GM19455 (cell line): Measurements from ENCODE around the gene FBN3.

Experiments
- ATAC-seq: cut with Tn5 transposase; IDR thresholded peaks from one replicate; pipeline ENCODE4 v1.9.1; 2021; ENCODE audit not compliant: unreplicated experiment

FBN3 gene

DNA sequence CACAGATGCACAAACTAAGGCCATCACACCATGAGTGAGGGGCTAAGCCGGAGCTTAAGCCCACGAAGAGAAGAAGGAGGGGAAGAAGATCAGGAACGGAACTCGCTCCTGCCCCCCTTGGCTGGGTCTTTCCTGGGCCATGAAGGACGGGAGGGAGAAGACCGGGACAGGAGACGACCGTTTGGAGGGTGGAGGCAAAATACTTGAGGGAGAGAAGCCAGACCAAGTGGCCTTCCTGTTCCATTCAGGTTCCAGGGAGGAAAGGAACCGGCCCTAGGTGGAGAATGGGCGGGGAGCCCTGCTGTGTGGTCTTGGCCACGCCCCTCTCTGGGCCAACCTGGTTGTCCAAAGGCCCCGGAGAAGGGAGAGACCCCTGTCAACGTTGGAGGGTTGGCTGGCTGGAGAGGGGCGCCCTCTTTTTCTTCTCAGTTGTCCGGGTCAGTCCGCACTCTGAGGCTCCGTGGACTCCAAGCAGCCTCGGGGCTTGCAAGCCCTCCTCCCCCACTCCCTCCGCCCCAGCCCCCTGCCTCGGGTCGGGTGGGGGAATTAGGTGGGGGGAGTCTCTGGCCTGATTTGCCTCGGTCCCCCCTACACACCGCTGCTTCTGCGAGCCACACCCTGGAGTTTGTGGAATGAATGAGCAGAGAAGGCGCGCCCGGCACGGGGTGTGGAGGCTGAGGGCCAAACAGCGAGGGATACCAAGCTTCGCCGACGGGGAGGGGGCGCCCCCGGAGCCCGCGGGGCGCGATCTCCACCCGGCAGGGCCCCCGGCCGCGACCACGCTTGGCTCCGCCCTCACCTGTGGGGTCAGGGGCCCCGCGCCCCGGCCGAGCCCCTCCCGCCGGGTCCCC lies 757 bp downstream of the FBN3 start:
- ATAC-seq: no peak

DNA sequence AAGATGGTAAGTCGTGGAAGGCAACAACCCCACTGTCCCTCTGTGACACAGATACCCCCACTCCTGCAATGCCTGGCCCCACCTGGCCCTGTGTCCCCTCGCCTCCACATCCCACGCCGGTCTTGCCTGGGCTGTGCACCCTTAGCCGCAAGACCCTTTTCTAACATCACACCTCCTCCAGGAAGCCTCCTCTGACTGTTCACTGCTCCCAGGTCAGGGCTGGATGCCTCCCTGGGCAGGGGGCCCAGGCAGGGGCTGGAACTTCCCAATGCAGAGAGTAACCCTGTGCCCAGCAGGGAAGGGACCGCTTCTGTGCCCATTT lies 1.3 kb downstream of the FBN3 start:
- no peak for ATAC-seq

DNA sequence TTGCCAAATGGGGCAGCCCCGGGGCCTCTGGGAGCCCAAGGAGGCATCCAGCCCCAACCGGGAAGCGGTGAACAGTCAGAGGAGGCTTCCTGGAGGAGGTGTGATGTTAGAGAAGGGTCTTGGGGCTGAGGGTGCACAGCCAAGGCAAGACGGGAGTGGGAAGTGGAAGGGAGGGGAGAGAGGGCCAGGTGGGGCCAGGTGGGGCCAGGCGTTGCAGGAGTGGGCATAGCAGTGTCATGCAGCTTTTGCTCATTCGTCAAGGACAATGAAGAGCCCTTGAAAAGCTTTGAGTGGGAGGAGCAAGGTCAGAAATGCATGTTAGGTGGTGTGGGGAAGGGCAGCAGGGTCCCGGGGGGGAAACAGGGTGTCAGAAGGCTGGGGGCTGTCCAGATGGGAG lies 1.8 kb downstream of the FBN3 start:
- no peak for ATAC-seq

DNA sequence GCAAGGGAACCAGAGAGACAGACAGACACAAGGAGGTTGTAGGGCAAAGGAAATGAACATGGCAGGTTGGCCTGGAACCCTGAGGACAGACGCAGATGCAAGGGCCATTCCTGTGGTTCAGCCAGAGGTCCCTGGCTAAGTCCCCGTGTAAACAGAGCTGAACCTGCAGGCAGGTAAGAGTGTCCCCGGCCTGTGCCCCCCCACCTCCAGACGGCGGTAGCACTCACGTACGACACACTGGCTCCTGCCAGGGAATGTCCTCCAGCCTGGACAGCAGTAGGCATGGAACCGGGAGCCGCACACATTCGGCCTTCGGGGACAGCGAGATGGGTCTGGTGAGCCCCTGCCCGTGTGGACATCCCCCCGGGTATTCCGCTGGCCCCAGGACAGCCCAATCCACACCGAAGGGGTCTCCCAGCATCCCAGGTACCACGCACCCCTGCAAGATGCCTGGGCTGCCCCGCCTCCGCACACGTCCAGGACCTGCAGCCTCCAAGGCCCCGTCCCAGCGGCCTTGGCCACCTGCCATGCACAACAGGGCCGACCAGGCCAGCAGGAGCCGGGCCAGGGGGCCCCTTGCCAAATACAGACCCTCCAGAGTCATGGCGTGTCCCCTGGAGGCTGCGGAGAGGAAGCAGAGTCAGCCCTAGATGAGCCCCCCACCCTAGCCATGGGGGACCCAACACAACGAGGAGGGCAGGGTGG lies 2.4 kb downstream of the FBN3 start:
- no peak for ATAC-seq

DNA sequence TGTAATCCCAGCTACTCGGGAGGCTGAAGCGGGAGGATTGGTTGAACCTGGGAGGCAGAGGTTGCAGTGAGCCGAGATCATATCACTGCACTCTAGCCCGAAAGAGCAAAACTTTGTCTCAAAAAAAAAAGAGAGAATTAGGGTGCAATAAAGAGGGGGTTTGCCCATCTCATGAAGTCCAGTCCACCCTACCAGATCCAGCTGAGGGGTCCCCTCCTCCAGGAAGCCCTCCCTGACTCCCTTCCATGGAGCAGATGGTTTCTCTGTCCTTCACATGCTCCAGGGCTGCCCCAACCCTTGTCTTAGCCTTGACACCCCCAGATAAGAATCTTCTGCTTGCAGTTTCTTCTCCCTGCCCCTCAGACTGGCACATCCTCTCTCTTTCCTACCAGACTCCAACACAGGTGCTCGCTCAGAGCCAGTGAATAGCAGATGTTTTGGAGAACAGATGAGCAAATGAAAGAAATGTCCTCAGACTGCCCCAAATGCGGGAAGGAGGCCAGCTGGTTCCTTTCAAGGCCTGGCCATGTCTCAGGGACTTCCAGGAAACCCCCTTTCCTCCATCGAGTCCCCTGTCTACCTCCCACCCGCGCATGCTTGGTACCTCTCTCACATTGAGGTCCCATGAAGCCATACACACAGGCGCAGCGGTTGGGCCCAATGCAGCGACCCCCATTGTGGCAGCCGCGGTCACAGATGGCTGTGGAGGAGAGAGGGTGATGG lies 5.0 kb downstream of the FBN3 start:
- no peak for ATAC-seq

DNA sequence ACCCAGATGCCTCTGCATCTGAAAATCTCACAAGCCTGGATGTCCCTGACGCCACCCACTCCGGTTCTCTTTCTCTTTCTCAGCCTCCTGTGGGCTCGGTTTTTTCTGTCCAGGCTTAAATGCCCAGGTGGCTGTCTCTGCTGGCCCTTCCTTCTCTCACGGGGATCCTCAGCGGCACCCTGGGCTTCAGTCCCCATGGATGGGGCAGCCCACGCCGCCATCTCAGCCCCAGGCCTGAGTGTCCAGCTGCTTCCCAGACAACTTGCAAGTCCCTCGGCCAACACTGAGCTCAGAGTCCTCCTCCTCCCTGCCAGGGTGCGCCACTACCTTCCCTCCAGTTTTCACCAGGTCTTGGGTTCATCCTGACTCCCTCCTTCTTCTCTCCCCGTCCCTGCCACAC lies 6.4 kb downstream of the FBN3 start:
- no peak for ATAC-seq

DNA sequence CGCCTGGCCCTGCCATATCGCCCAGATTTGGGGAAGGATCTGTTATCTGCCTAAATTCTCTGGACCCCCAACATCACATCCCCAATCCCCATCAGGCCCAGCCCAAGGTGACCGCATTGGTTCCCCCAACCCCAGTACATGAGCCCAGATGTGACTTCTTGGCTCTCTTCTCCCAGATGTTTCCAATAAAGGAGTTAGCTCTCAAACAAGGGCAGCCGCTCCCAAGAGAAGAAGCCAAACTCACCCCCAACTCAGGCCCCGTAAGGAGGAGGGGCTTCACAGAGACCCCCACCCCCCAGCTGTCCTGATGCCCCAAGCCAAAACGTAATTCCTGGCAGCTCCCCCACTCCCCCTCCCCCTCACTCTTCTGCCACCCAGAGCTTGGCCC lies 6.9 kb downstream of the FBN3 start:
- no peak for ATAC-seq

DNA sequence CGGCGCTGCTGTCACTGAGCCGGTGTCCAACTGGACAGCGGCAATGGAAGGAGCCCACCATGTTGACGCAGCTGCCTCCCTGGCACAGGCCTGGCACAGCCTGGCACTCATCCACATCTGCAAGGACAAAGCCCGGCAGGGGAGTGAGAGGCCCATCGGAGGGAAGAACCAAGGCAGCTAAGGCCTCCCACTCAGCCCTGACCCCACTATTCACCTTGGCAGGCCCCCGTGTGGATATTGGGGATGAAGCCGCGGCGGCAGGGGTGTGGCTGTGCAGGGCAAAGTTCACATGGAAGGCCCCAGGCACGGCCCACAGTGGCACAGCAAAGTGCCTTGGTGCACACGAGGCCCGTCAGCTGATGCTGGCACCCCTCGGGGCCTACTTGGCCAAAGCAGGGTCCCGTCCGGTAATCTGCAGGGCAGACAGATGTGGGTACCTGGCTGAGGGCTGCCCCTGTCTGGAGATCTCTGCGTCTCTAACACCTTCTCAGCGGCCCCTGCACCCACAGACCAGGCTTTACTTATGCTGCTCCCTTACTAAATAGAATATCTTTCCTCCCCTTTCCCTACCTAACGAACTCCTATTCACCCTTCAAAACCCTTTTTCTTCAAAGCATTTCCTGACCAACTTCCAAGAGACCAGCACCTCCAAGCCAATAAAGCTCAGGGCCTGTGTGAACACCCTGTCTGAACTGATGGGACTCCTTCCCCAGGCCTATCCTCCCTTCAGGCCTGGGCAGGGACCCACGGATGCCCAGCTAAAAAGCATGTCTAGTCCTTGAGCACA lies 7.5 kb downstream of the FBN3 start:
- no peak for ATAC-seq

DNA sequence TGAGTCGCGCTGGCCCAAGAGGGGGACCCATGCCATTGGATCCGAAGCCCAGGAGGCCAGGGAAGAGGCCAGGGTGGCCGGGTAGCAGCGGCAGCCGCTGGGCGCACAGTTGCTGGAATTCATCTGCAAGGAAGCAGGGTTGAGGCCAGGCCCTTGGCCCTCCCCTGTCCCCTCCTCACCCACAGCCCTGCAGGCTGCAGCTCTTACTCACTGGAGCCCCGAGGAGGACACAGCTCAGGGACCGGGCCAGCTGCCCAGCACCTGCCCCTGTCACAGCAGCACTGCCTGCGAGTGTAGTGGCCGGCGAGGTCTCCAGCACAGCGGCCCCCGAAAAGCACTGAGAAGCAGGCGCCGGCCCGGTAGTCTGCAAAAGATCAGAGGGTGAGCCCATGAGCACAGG lies 11.2 kb downstream of the FBN3 start:
- no peak for ATAC-seq

DNA sequence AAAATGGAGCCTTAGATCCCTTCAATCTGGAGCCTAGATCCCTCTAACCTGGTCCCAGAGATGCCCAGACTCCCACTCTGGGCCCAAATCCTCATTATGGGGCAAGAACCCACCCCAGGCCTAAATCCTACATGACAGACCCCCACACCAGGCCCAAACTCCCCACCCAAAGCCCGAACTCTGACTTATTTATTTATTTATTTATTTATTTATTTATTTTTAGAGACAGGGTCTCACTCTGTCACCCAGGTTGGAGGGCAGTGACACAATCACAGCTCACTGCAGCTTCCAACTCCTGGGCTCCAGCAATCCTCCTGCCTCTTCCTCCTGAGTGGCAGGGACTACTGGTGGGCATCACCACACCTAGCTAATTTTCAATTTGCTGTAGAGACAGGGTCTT lies 12.0 kb downstream of the FBN3 start:
- no peak for ATAC-seq

DNA sequence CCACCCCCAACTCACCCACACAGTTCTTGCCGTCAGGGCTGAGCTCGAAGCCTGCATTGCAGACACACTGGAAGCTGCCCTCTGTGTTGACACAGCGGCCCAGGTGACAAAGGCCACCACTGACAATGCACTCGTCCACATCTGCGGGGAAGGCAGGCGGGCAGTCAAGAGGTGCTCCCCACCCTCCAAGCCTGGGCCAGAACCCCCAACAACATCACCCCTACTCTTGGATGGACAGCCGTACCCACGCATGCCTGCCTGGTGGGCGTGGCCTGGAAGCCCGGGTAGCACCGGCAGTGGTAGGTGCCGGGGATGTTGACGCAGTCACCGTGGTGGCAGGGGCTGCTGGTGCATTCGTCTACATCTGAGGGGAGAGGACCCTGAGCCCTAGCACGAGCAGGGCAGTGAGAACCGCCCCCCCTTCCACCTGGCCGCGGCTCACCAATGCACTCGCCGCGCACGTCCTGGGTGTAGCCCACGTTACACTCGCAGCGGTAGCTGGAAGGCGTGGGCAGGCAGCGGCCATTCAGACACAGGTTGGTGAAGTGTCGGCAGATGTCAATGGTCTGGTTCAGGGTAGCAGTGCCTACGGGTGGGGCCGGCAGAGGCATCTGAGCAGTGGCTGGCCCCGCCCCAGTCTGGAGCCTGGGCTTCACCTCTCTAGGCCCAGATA lies 13.3 kb downstream of the FBN3 start:
- no peak for ATAC-seq

DNA sequence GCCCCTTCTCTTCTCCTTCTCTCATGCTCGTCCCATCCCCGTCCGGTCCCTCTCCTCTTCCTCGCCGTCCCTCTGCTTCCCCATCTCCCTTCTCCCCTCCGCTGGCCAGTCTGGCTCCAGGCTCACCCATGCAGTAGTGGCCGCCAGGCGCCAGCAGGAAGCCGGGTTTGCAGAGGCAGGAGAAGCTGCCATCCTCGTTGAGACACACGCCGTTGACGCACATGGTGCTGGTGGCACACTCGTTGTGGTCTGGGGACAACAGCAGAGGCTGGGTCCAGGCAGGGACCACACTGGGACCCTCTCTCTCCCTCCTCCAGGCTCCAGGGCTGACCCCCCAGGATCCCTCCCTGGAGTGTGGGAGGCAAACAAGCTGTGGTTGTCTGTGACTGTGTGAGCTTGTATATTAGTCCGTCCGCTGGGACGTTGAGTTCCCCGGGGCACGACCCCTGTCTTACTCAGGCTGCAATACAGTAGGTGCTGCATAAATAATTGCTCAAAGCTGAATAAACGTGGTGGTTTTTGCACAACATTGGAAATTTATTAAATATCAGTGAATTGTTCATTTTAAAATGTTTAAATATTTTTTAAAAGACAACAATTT lies 16.4 kb downstream of the FBN3 start:
- ATAC-seq: no peak

DNA sequence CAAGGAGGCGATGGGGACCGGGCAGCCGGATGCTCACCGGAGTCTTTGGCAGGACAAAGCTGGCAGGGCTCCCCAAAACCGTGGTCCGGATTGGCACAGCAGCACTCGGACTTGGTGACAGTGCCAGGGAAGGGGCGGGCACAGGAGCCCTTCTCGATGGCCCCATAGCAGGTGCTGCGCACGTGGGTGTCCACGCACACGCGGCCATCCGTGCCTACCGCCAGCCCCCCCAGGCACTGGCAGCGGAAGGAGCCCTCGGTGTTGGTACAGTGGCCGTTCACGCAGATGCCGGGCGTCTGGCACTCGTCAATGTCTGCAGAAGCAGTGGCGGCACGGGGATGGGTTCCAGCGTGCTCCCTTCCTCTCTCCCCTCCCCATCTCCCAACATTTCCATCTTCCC lies 17.9 kb downstream of the FBN3 start:
- ATAC-seq: no peak

DNA sequence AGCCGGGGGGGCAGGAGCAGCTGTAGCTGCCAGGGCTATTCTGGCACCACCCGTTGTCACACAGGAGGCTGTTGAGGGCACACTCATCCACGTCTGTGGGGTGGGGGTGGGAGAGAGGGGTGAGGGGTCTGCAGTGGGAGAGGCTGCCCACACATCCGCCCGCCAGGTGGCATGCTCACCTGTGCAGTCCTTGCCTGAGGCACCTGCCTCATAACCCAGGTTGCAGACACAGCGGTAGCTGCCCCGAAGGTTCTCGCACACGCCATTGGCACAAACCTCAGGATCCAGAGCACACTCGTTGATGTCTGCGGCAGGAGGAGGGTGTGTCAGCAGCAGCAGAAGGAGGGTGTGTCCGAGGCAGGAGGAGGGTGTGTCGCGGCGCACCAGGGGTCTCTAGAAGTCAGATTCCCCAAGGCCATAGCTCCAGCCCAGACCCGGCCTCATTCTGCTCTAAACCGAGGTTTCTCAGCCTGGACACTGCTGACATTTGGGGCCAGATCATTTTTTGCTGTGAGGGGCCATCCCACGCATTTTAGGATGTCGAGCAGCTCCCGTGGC lies 20.3 kb downstream of the FBN3 start:
- ATAC-seq: no peak

DNA sequence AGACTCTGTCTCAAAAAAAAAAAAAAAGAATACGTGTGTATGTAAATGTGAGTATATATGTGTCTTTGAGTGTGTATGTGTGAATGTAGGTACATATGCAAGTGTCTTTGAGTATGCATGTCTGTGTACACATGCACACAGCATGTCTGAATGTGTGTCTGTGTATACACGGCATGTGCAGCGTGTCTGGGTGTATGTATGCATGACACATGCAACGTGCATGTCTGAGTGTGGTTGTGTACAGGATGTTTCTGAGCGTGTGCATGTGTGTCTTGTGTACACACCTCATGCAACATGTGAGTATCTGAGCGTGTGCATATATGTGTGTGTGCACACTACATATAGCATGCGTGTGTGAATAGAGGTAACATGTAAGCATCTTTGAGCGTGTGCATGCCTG lies 20.8 kb downstream of the FBN3 start:
- ATAC-seq: no peak

DNA sequence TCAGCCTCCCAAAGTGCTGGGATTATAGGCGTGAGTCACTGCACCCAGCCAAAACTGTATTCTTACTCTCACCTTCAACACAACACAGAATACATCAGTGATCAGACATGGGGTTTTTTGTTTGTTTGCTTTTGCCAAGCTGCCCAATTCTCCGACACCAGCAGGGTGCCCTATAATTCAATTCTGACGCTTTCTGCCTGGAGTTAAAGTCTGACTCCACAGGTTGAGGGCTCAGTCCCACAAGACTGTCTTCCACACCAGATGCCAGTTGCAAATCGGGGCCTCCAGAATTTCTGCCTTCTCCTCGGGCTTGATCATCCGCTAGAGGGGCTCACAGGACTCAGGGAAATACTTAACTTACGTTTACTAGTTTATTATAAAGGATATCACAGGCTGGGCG lies 22.1 kb downstream of the FBN3 start:
- no peak for ATAC-seq

DNA sequence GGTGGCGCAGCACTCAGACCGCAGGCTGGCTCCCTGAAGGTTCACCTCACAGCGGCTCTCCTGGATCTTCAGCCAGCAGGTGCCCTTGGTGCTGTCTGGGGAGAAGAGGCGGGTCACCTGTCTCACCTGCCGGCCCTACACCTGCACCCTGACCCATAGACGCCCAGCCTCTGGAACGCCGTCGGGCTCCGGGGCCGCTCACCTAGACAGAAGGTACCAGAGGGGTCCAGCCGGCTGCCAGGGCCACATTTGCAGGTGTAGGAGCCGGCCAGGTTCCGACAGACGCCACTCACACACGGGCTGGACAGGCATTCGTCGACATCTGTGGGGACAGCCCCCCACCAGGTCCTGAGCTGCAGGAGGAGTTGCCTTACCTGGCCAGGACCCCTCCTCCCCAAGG lies 22.9 kb downstream of the FBN3 start:
- no peak for ATAC-seq

DNA sequence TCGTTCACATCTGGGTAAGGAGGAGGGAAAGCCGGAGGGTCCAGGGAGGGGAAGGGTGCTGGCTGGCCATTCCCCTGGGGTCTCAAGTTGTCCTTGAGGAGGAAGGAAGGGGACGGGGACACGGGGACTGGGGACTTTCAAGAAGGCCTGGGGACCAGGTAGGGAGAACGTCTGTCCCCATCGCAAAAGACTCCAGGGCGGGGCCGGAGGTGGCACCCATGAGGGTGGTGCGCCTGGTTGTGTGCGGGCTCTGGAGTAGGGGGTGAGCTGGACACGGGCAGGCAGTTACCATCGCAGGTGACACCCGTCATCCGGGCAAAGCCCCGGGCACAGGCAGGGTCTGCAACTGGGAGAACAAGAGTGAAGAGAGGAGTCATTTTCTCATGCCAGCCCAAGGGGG lies 23.4 kb downstream of the FBN3 start:
- no peak for ATAC-seq

DNA sequence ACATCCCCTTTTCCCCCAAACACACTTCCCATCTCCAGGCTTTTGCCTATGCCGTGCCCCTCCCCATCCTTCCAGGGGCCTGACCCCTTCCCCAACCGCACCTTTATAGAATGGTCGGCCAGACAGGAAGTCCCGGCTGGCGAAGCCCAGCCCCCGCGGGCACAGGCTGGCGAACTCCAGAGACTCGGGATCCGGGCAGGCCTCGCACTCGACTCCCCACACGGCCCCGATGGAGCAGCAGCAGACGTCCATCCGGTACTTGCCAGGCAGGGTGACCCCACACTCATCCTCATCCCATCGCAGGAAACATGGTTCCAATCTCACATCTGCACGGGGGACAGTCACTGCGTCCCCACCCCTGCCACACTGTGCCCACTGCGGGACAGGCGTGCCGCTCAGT lies 25.7 kb downstream of the FBN3 start:
- no peak for ATAC-seq
